Measurements from ENCODE around the gene AUH. TPM values are rescaled to one million over a fixed set of nuclear protein-coding genes. Genes with fewer than 3 reads are reported as not detected.
A peak's percentile ranks its signal among the peaks of the same experiment; 100 is the strongest.

AUH gene
- total RNA-seq = 10 to 100 TPM; 26.0 to 61.0 (median 31.0) TPM

GRCh38 chr9:91361291-91362050, at the start of gene AUH:
Gene AUH, minus strand, starts transcription at chr9:91361918. Its CDS starts 29 bp downstream, at chr9:91361889.
- Histone ChIP-seq H3K27ac (peak within 1 kb of the TSS; percentile 94), H3K9me3 (no peaks in the 10 kb centered on the region), H3K4me3 (peak within 1 kb of the TSS; percentile 99), H3K27me3 (no peaks in the 10 kb centered on the region), H3K4me1 (peaks cover 31% of the 10 kb centered on the region), H3K36me3 (no peaks in the 10 kb centered on the region)
- peak; percentile 86 for DNase-seq (ENCODE audit: low spot score in 2 of 2)
- TF ChIP-seq CTCF (IDR thresholded peaks at IDR 0.05) = peak in 1 of 2 donors; percentile 2
- TF ChIP-seq POLR2AphosphoS5 (IDR thresholded peaks at IDR 0.05) = no peak
- TF ChIP-seq EP300 (IDR thresholded peaks at IDR 0.05) = no peak
- TF ChIP-seq POLR2A (IDR thresholded peaks at IDR 0.05) = peak in 1 of 2 donors; percentile 64
- WGBS = under 1% methylated on average over 38 of the region's 82 CpGs

- peaks cover 34% of the 10 kb centered on the region for H3K36me3 ChIP-seq
- no peak for TF ChIP-seq EP300 (IDR thresholded peaks at IDR 0.05)
- no peak overlapping the region for H3K27ac ChIP-seq
- H3K9me3 ChIP-seq = no peaks in the 10 kb centered on the region
- WGBS = 65% methylated on average over 5 of the region's 5 CpGs
- H3K4me1 ChIP-seq = peaks cover 20% of the 10 kb centered on the region
- no peaks in the 10 kb centered on the region for H3K27me3 ChIP-seq
- H3K4me3 ChIP-seq = no peak overlapping the region
- DNase-seq (ENCODE audit: low spot score in 2 of 2) = no peak
These were observed 49.5 kb upstream of the AUH start for GRCh38 chr9:91411096-91411771.

GRCh38 chr9:91410161-91410560, 48.4 kb upstream of the AUH start:
- TF ChIP-seq EP300 (IDR thresholded peaks at IDR 0.05) = no peak
- no peak for TF ChIP-seq POLR2AphosphoS5 (IDR thresholded peaks at IDR 0.05)
- no peak for TF ChIP-seq CTCF (IDR thresholded peaks at IDR 0.05)
- no peak for TF ChIP-seq POLR2A (IDR thresholded peaks at IDR 0.05)
- peaks cover 34% of the 10 kb centered on the region for H3K36me3 ChIP-seq
- WGBS = 94% methylated on average over 12 of the region's 12 CpGs

GRCh38 chr9:91408475-91408874, 46.8 kb upstream of the AUH start:
- no peak for TF ChIP-seq POLR2AphosphoS5 (IDR thresholded peaks at IDR 0.05)
- no peak for TF ChIP-seq POLR2A (IDR thresholded peaks at IDR 0.05)
- no peak for TF ChIP-seq CTCF (IDR thresholded peaks at IDR 0.05)
- no peak for TF ChIP-seq EP300 (IDR thresholded peaks at IDR 0.05)
- Histone ChIP-seq H3K9me3 (no peaks in the 10 kb centered on the region), H3K4me3 (no peak overlapping the region), H3K36me3 (peaks cover 34% of the 10 kb centered on the region), H3K4me1 (peaks cover 11% of the 10 kb centered on the region), H3K27ac (no peak overlapping the region), H3K27me3 (no peaks in the 10 kb centered on the region)
- 98% methylated on average over 1 of the region's 1 CpG for WGBS
- no peak for DNase-seq (ENCODE audit: low spot score in 2 of 2)

More at GRCh38 chr9:91410161-91410560, 48.4 kb upstream of the AUH start:
- peaks cover 14% of the 10 kb centered on the region for H3K4me1 ChIP-seq
- no peak overlapping the region for H3K4me3 ChIP-seq
- no peaks in the 10 kb centered on the region for H3K9me3 ChIP-seq
- no peaks in the 10 kb centered on the region for H3K27me3 ChIP-seq
- no peak overlapping the region for H3K27ac ChIP-seq
- DNase-seq (ENCODE audit: low spot score in 2 of 2) = no peak

GRCh38 chr9:91407580-91408318, 46.0 kb upstream of the AUH start:
- Histone ChIP-seq H3K27ac (no peak overlapping the region), H3K4me1 (peaks cover 11% of the 10 kb centered on the region), H3K36me3 (peaks cover 34% of the 10 kb centered on the region), H3K9me3 (no peaks in the 10 kb centered on the region), H3K27me3 (no peaks in the 10 kb centered on the region), H3K4me3 (no peak overlapping the region)
- whole genome bisulfite sequencing = 84% methylated on average over 12 of the region's 12 CpGs
- TF ChIP-seq EP300 (IDR thresholded peaks at IDR 0.05) (no peak), POLR2AphosphoS5 (IDR thresholded peaks at IDR 0.05) (no peak), POLR2A (IDR thresholded peaks at IDR 0.05) (no peak), CTCF (IDR thresholded peaks at IDR 0.05) (no peak)
- no peak for DNase-seq (ENCODE audit: low spot score in 2 of 2)
